CD4-positive, alpha-beta T cell (primary cell): ENCODE data around the gene SLC15A4. TPM values are rescaled to one million over a fixed set of nuclear protein-coding genes. Genes with fewer than 3 reads are reported as not detected.

Experiments used
- ATAC-seq: fragments of 200-7000 bp; cut with Tn5 transposase; one replicate; pipeline ENCODE4 v1.10.0; 2022; ENCODE audit warnings: mild to moderate bottlenecking; ENCODE audit not compliant: poor library complexity
- CTCF ChIA-PET: fragments of 350-600 bp; sonication (Branson Sonifier 250); formaldehyde crosslinking; loops from one replicate; lab custom pipeline; 2021; ENCODE audit warnings: antibody characterized with exemption, inconsistent platforms; lab: Charles Lee
- POLR2A ChIA-PET: fragments of 350-600 bp; sonication (Branson Sonifier 250); formaldehyde crosslinking; loops from one replicate; lab custom pipeline; 2021; ENCODE audit warnings: antibody characterized with exemption, inconsistent platforms; lab: Charles Lee
- DNase-seq, 14 experiments: peaks; one replicate each; pipeline ENCODE4 v3.0.0-alpha.2; 2013 to 2020; ENCODE audit warnings: mixed read lengths in 2 of 14
- H3K27ac ChIP-seq, 2 donors: one replicate each; pipeline versions ENCODE4 v1.5.1 to v1.7.0; 2013; ENCODE audit warnings: low read length in 2 of 2, low read depth in 1 of 2, mild to moderate bottlenecking in 1 of 2
- H3K27me3 ChIP-seq, 2 experiments: 1 replicate in 1 of 2; 2 replicates in 1 of 2; pipeline versions ENCODE4 v1.6.1 to v1.7.0; 2013; ENCODE audit warnings: low read length in 2 of 2, control low read depth in 1 of 2, mild to moderate bottlenecking in 1 of 2, moderate library complexity in 1 of 2; ENCODE audit not compliant: insufficient read depth in 2 of 2, control insufficient read depth in 1 of 2
- H3K36me3 ChIP-seq: one replicate; pipeline ENCODE4 v1.6.1; 2013; ENCODE audit warnings: low read length, control low read depth; ENCODE audit not compliant: insufficient read depth
- H3K4me1 ChIP-seq: one replicate; pipeline ENCODE4 v1.6.1; 2013; ENCODE audit warnings: low read length, control low read depth; ENCODE audit not compliant: insufficient read depth
- H3K4me3 ChIP-seq: one replicate; pipeline ENCODE4 v1.5.1; 2013; ENCODE audit warnings: mild to moderate bottlenecking, low read length, moderate library complexity
- H3K9me3 ChIP-seq, 2 experiments: 1 replicate in 1 of 2; 2 replicates in 1 of 2; pipeline versions ENCODE4 v1.6.1 to v1.7.0; 2013; ENCODE audit warnings: low read length in 2 of 2, mild to moderate bottlenecking in 2 of 2, control low read depth in 1 of 2, moderate library complexity in 1 of 2; ENCODE audit not compliant: control insufficient read depth in 1 of 2, insufficient read depth in 1 of 2
- H3K27ac Mint-ChIP-seq: one replicate; pipeline ENCODE4 v1.8.0; 2020; ENCODE audit warnings: mixed read lengths
- H3K27me3 Mint-ChIP-seq: one replicate; pipeline ENCODE4 v1.8.0; 2021; ENCODE audit warnings: mixed read lengths
- H3K36me3 Mint-ChIP-seq: one replicate; pipeline ENCODE4 v1.8.0; 2021; ENCODE audit warnings: low read depth, mixed read lengths
- H3K4me1 Mint-ChIP-seq: one replicate; pipeline ENCODE4 v1.8.0; 2021; ENCODE audit warnings: low read depth, mixed read lengths
- H3K4me3 Mint-ChIP-seq: one replicate; pipeline ENCODE4 v1.8.0; 2020; ENCODE audit warnings: mild to moderate bottlenecking, mixed read lengths
- H3K9me3 Mint-ChIP-seq: one replicate; pipeline ENCODE4 v1.8.0; 2020; ENCODE audit warnings: mixed read lengths
- intact Hi-C, 2 experiments: fragments of 100-400 bp; cut with DNase I in 1 of 2; cut with micrococcal nuclease in 1 of 2; formaldehyde crosslinking; loops; one replicate each; pipeline versions ENCODE4 v1.15.1 to v1.9.0; 2023 to 2025; cut with DNase I, micrococcal nuclease
- total RNA-seq, 174 experiments: library from RNA in 2 of 174; stranded (reverse) in 2 of 174; gene quantifications; one replicate each; pipeline ENCODE4 v1.2.3 and lab custom pipeline; 2021 to 2026
- TF ChIP-seq, protein P1 (sequence below): fragments of 200-600 bp; IDR thresholded peaks from one replicate; pipeline ENCODE4 v1.8.0; 2022; ENCODE audit warnings: antibody characterized with exemption, mild to moderate bottlenecking

Gene SLC15A4
- total RNA-seq, 2 experiments from 2014 or later: 18.4 to 18.5 TPM

DNA sequence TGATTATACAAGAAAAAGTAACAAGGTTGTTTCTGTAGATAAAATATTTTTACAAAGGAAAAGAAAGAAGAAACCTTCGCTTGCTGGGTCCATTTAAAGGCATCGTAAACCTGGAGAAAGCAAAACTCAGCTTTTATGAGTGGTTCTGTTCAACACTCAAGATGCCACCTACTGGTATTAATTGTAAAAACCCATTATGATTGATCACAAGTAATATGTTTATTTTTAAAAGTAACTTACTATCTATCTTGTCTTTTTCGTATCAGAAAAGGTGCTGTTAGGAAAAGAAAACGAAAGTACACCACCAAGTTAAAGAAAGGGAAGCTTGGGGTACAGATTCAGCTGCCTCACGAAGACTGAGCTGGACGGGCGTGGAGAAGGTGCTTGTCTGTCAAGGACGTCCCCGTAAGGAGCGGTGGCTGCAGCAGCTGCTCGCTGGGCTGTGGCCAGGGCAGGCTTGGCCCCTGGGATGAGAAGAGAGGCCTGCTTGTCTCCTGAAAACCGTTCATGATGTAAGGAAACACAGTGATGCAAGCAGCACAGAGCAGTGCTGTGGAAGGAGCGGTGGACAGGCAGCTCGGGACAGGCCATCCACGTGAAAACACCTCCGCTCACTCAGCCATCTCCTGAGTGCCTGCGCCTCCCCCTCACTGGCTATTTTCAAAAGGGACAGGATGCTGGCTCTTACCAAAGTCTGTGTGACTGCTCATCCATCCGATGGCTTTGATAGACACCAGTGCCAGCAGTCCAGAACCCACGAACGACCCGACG, 25.0 kb downstream of the SLC15A4 start:
- Histone ChIP-seq H3K27ac (no peak overlapping the region), H3K27me3 (no peaks in the 10 kb centered on the region), H3K36me3 (peaks cover 67% of the 10 kb centered on the region), H3K4me3 (no peak overlapping the region), H3K9me3 (no peaks in the 10 kb centered on the region), H3K4me1 (peaks cover 36% of the 10 kb centered on the region)
- peaks cover 14% of the 10 kb centered on the region for H3K4me1 Mint-ChIP-seq
- H3K27me3 Mint-ChIP-seq: no peaks in the 10 kb centered on the region
- POLR2A ChIA-PET: no interaction called here
- H3K27ac Mint-ChIP-seq: no peak overlapping the region
- DNase-seq (no peak), ATAC-seq (no peak)
- intact Hi-C loops: no loop called here
- peaks cover 100% of the 10 kb centered on the region for H3K36me3 Mint-ChIP-seq
- CTCF ChIA-PET: no interaction called here
- H3K9me3 Mint-ChIP-seq: no peaks in the 10 kb centered on the region
- H3K4me3 Mint-ChIP-seq: no peak overlapping the region
- TF ChIP-seq, protein P1, sequence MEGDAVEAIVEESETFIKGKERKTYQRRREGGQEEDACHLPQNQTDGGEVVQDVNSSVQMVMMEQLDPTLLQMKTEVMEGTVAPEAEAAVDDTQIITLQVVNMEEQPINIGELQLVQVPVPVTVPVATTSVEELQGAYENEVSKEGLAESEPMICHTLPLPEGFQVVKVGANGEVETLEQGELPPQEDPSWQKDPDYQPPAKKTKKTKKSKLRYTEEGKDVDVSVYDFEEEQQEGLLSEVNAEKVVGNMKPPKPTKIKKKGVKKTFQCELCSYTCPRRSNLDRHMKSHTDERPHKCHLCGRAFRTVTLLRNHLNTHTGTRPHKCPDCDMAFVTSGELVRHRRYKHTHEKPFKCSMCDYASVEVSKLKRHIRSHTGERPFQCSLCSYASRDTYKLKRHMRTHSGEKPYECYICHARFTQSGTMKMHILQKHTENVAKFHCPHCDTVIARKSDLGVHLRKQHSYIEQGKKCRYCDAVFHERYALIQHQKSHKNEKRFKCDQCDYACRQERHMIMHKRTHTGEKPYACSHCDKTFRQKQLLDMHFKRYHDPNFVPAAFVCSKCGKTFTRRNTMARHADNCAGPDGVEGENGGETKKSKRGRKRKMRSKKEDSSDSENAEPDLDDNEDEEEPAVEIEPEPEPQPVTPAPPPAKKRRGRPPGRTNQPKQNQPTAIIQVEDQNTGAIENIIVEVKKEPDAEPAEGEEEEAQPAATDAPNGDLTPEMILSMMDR: no peak

DNA sequence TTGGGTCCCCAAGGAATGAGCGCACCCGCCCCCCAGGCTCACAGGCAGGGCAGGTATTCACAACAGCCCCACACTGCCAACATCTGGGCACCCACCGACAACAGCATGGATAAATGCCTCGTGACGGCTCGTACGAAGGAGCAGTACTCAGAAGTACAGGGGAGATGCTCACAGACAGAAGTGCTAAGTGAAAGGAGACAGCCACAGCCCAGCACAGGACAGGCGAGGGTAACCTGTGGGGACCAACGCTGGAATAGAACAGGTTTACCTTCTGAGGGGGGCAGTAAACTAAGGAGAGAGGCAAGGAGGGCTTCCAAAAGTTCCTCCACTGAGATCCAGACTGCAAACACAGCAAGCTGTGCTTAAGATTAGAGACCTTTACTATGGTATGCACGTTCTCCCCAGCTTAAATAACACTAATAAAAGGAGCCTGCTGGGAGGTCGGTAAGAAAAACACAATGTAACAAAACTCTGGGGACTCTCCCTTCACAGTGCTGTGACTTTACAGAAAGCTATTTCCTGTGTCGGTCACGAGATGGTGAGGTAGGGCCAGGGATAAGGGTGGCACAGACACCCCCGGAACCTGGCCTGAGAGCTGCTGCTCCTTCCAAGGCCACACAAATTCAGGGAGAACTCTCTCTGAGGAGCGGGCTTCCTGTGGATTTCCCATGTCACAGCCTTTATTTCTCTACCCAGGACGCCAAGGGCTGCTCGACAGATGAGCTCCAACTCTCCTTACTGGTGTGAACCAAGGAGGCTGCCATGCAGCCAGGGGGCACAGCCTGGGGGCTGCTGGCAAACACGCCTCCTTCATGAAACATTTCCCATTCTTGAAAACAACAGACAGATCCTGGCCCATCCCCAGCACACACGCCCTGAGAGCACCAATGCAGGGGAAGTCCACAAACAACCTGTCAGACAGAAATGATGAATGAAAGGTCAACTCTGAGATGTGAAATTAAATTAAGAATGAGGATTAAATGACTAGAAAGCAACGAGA, 26.3 kb downstream of the SLC15A4 start:
- POLR2A ChIA-PET: no interaction called here
- DNase-seq: peak in 2 of 14 experiments; percentile 22 to 37
- CTCF ChIA-PET: no interaction called here
- TF ChIP-seq, protein P1: no peak
- H3K36me3 Mint-ChIP-seq: peaks cover 100% of the 10 kb centered on the region
- Histone ChIP-seq H3K36me3 (peaks cover 67% of the 10 kb centered on the region), H3K9me3 (no peaks in the 10 kb centered on the region), H3K4me1 (peaks cover 36% of the 10 kb centered on the region), H3K4me3 (no peak overlapping the region), H3K27me3 (no peaks in the 10 kb centered on the region), H3K27ac (peak overlapping the region; percentile 30 to 44)
- ATAC-seq: no peak
- no peak overlapping the region for H3K4me3 Mint-ChIP-seq
- H3K27me3 Mint-ChIP-seq: no peaks in the 10 kb centered on the region
- no peak overlapping the region for H3K27ac Mint-ChIP-seq
- no peaks in the 10 kb centered on the region for H3K9me3 Mint-ChIP-seq
- peaks cover 14% of the 10 kb centered on the region for H3K4me1 Mint-ChIP-seq
- intact Hi-C loops: no loop called here

DNA sequence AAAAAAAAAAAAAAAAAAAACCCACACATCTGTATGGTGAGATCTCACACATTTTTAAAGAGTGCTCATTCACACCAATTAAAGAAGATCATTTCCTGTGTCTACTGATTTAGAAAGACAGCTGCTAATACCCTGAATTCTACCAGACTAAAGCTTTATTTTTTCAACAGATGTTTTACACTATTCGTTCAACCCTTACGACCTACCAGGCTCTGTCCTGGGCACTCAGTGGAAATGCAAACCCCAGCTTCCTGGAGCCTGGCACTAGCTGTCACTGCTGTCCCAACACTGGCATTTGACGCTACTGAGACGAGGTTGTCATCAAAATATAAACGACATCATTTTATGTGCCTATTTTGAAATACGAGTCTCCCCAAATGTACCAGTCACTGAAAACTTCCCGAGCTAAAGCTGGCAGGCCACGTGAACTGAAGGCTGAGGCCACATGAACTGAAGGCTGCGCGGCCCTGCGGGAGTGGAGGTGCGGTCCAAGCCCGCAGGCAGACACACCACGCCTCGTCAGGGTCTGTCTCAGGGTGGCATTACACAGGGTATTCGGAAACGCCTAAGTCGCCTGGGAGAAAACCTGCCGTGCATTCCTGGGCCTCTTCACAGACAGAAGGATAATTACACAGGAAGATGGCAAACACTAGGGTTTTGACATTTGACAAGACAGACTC, 27.2 kb downstream of the SLC15A4 start:
- Mint-ChIP-seq H3K36me3 (peaks cover 99% of the 10 kb centered on the region), H3K27me3 (no peaks in the 10 kb centered on the region), H3K27ac (no peak overlapping the region), H3K4me3 (no peak overlapping the region), H3K4me1 (peaks cover 14% of the 10 kb centered on the region), H3K9me3 (no peaks in the 10 kb centered on the region)
- Histone ChIP-seq H3K4me1 (peaks cover 41% of the 10 kb centered on the region), H3K4me3 (no peak overlapping the region), H3K27me3 (no peaks in the 10 kb centered on the region), H3K9me3 (no peaks in the 10 kb centered on the region), H3K36me3 (peaks cover 67% of the 10 kb centered on the region), H3K27ac (peak overlapping the region; percentile 30 to 44)
- intact Hi-C loops: no loop called here
- ChIA-PET CTCF (no interaction called here), POLR2A (no interaction called here)
- TF ChIP-seq, protein P1: no peak
- ATAC-seq (no peak), DNase-seq (peak in 2 of 14 experiments; percentile 27 to 62)
